ENCODE results near the gene RNASEH2A. TPM values are rescaled to one million over a fixed set of nuclear protein-coding genes. Genes with fewer than 3 reads are reported as not detected.

Gene RNASEH2A
- total and polyA plus RNA-seq, 2 of the 13 experiments (the other 11 are each of a cell fraction or from before 2014, with no cell fraction given) = 25.1 to 35.8 TPM

- TF ChIP-seq ZBTB38 (CRISPR knock-in tag; IDR thresholded peaks at IDR 0.05) = peak; percentile 68
- peak; percentile 30; the same call in 1 of the 2 replicates for TF ChIP-seq RXRB (CRISPR knock-in tag; IDR thresholded peaks at IDR 0.05; ENCODE audit: borderline replicate concordance)
- peak; percentile 37; the same call in 1 of the 2 replicates for TF ChIP-seq NFKBIZ (CRISPR knock-in tag; IDR thresholded peaks at IDR 0.05)
- TF ChIP-seq PATZ1 (CRISPR knock-in tag; IDR thresholded peaks at IDR 0.05) = peak; percentile 69
- no peak for TF ChIP-seq LRRFIP1 (CRISPR knock-in tag; conservative IDR thresholded peaks at IDR 0.05)
- peak; percentile 39; the same call in 1 of the 2 replicates for TF ChIP-seq MYC (CRISPR knock-in tag; IDR thresholded peaks at IDR 0.05; ENCODE audit: borderline replicate concordance)
- TF ChIP-seq, protein P1, sequence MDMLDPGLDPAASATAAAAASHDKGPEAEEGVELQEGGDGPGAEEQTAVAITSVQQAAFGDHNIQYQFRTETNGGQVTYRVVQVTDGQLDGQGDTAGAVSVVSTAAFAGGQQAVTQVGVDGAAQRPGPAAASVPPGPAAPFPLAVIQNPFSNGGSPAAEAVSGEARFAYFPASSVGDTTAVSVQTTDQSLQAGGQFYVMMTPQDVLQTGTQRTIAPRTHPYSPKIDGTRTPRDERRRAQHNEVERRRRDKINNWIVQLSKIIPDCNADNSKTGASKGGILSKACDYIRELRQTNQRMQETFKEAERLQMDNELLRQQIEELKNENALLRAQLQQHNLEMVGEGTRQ (IDR thresholded peaks at IDR 0.05; ENCODE audit: low read depth, low read length) = no peak
- TF ChIP-seq, protein P1 (CRISPR knock-in tag; IDR thresholded peaks at IDR 0.05; ENCODE audit: borderline replicate concordance) = peak; percentile 23; the same call in 1 of the 2 replicates
- TF ChIP-seq RAD21 (CRISPR knock-in tag; IDR thresholded peaks at IDR 0.05) = peak; percentile 96
- TF ChIP-seq YEATS2 (CRISPR knock-in tag; IDR thresholded peaks at IDR 0.05; ENCODE audit: borderline replicate concordance) = 0 out of 2 replicates have a peak, but pooled peaks have one; percentile 27
- TF ChIP-seq, protein P2, sequence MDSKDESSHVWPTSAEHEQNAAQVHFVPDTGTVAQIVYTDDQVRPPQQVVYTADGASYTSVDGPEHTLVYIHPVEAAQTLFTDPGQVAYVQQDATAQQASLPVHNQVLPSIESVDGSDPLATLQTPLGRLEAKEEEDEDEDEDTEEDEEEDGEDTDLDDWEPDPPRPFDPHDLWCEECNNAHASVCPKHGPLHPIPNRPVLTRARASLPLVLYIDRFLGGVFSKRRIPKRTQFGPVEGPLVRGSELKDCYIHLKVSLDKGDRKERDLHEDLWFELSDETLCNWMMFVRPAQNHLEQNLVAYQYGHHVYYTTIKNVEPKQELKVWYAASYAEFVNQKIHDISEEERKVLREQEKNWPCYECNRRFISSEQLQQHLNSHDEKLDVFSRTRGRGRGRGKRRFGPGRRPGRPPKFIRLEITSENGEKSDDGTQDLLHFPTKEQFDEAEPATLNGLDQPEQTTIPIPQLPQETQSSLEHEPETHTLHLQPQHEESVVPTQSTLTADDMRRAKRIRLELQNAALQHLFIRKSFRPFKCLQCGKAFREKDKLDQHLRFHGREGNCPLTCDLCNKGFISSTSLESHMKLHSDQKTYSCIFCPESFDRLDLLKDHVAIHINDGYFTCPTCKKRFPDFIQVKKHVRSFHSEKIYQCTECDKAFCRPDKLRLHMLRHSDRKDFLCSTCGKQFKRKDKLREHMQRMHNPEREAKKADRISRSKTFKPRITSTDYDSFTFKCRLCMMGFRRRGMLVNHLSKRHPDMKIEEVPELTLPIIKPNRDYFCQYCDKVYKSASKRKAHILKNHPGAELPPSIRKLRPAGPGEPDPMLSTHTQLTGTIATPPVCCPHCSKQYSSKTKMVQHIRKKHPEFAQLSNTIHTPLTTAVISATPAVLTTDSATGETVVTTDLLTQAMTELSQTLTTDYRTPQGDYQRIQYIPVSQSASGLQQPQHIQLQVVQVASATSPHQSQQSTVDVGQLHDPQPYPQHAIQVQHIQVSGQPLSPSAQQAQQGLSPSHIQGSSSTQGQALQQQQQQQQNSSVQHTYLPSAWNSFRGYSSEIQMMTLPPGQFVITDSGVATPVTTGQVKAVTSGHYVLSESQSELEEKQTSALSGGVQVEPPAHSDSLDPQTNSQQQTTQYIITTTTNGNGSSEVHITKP (CRISPR knock-in tag; IDR thresholded peaks at IDR 0.05; ENCODE audit: low read depth) = peak; percentile 75; the same call in 1 of the 2 replicates
- peak; percentile 16; the same call in 1 of the 2 replicates for TF ChIP-seq ZC3H4 (CRISPR knock-in tag; IDR thresholded peaks at IDR 0.05; ENCODE audit: borderline replicate concordance)
- no peak for TF ChIP-seq TBX3 (IDR thresholded peaks at IDR 0.05; ENCODE audit: borderline replicate concordance)
- TF ChIP-seq RARA (CRISPR knock-in tag; IDR thresholded peaks at IDR 0.05) = peak; percentile 12; the same call in 1 of the 2 replicates
- TF ChIP-seq, protein P3, sequence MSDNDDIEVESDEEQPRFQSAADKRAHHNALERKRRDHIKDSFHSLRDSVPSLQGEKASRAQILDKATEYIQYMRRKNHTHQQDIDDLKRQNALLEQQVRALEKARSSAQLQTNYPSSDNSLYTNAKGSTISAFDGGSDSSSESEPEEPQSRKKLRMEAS (IDR thresholded peaks at IDR 0.05) = no peak
- peak; percentile 56 for TF ChIP-seq TBX2 (CRISPR knock-in tag; IDR thresholded peaks at IDR 0.05; ENCODE audit: borderline replicate concordance)
- TF ChIP-seq ZNF605 (CRISPR knock-in tag; IDR thresholded peaks at IDR 0.05) = peak; percentile 67; the same call in 1 of the 2 replicates
Observed at GRCh38 chr19:12796146-12797071, 10.0 kb upstream of the RNASEH2A start (continued).
